Suppressor macrophage treated with lipopolysaccharide for 1 hour (primary cell): ENCODE results near the gene TNFAIP2.
"Not testable (repeated sequence)": the region's sequence is repeated elsewhere in the genome, so short reads cannot be mapped to it uniquely, and the experiment has no call there.

ENCODE experiments used
- DNase-seq, 3 donors: peaks; one replicate each; pipeline ENCODE4 v3.0.0-alpha.2; 2020 to 2022

Gene TNFAIP2

DNA sequence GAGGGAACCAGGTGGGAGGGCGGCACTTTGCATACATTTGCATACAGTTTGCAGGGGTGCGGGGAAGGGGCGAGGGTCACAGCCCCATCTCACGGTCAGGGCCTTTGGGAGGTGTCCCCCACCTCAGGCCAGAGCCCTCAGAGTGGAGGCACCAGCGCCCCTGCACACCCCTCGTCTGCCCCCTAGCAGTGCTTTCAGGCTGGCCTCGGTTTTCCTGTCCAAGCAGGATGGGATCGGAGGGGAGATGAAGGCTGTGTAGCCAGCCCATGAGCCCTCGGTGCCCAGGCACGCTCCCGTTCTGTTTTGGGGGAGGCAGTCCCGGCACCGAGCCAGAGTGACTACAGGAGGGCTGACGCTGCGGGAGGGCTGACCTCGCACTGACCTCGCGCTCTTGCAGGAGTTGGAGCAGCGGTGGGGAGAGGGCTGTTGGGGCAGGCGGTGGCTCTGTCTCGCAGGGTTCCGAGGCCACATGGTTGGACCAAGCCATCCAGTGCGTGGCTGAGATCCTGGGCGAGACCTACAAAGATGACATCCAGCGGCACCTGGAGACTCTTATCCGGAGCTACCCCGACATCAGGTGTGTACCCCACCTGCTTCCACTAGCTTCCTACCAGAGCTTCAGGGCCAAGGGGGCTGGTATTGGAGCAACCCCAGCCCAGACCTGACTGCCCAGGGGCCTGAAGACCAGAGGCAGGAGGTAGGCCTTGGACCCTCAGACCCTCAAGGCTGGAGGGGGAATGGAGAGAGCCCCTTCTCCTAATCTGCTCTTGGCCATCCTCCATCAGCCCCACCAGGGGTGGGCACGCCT lies 15.1 kb upstream of the TNFAIP2 start:
- no peak for DNase-seq

DNA sequence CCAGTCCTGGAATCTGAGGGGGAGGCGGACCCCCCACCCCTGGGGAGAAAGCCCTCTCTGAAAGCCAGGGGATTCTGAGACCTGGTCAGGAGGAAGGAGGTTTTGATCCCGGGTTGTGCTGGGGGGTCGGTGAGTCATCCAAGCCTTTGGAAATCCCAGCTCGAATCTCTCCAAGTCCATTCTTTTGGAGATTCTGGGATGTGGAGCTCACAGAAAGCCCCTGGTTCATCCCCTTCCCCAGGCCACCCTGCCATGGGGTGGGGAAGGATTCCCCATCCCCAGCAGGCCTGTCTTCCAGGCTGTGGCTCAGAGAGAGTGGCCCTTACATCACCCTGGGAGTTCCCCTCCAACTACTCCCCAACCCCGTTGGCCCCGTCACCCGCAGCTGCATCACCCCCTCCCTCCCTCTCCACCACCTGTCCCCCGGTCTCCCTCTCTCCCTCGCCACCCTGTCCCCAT lies 14.5 kb upstream of the TNFAIP2 start:
- peak; percentile 94 to 98 (median 97) for DNase-seq

- DNase-seq = peak; percentile 34 to 53 (median 50)
These were observed 13.5 kb upstream of the TNFAIP2 start for GRCh38 chr14:103109535-103110441.

DNA sequence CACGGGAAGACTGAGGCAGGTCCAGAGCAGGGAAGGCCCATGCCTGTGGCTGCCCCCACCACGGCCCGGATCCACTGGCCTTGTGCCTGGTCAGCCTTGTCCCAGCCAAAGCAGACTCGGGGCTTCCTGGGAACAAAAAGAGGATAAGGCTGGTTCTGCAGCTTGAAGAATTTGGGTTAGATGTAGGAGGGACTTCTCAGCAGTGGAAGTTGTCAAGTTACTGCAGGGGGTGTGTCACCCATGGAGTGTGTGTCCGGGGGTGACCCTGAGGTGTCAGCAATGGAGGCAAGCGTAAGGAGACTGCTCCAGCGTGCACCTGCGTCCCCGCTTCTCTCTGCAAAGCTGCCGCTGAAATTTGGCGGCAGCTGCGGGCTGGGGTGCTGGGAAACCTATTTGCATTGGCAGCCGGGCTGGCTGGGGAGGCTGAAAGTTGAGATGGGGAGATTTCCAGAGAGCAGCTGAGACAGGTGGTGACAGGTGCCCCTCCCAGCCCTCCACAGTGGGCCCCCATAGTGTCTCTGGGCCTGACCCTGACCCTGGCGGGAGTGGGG lies 12.5 kb upstream of the TNFAIP2 start:
- no peak for DNase-seq

DNA sequence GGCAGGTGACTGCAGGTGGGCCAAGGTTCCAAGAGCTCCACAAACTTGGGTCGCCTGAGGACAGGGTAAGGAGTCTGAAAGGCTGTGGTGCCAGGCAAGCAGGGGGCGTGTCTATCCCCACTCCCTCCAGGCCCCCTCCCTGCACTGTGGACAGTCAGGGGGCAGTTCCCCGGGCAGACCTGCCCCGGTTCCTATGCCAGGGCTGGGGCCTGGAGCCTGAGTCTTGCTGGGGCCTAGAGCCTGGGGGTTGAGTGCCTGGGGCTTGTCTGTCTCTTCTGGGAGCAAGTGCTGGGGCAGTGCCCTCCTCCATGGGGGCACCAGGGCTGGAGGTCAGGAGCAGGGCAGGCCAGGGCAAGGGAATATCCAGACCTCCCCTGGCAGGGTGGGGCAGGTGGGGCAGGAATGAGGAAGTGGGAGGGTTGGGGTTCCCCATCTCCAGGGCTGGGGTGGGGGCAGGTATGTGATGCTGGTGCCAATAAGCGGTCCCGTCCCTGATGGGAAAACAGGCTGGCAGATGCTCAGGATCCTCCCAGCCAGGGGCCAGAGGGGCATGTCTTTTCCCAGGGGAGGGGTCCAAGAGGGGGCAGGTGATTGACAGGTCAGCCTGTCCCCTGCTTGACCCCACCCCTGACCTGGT lies 11.9 kb upstream of the TNFAIP2 start:
- peak; percentile 28 to 65 (median 47) for DNase-seq

GRCh38 chr14:103112400-103113243 lies 10.6 kb upstream of the TNFAIP2 start:
- peak in 1 of 3 donors; percentile 60 for DNase-seq

DNA sequence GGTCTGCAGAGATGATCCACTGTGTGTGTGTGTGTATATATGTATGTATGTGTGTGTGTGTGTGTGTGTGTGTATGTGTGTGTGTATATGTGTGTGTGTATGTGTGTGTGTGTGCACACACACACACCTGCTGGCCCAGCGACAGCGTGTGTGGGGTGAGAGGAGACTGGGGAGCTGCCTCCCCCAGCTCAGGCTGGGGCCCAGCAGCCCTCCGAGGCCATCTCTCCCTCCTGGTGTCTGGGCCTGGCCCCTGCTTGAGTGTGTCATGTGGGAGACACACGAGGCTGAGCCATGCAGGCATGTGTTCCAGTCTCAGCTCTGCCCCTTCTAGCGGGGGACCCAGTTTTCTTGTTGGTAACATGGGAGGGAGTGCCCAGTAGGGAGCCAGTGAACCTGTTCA lies 10.0 kb upstream of the TNFAIP2 start:
- no peak for DNase-seq

- DNase-seq = no peak
These were observed 9.5 kb upstream of the TNFAIP2 start for GRCh38 chr14:103113774-103114173.

DNA sequence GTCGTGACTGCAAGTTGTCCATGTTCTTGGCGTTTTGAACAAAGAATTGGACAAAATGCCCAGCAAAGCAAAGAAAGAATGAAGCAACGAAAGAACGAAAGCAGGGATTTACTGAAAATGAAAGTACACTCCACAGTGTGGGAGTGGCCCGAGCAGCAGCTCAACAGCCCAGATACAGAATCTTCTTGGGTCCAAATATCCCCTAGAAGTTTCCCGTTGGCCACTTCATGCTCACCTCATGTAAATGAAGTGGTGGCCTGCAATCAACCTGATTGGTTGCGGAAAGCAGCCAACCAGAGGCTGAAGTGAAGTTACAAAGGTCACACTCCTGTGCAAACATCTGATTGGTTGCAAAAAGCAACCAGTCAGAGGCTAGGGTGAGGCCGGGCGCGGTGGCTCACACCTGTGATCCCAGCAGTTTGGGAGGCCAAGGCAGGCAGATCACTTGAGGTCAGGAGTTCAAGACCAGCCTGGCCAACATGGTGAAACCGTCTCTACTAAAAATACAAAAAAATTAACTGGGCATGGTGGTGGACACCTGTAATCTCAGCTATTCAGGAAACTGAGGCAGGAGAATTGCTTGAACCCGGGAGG lies 8.1 kb upstream of the TNFAIP2 start:
- DNase-seq = peak; percentile 85 to 94 (median 89)

GRCh38 chr14:103115845-103116572 lies 7.3 kb upstream of the TNFAIP2 start:
- peak in 1 of 3 donors; percentile 28 for DNase-seq

- no peak for DNase-seq
These were observed 6.6 kb upstream of the TNFAIP2 start for GRCh38 chr14:103116636-103117035.

DNA sequence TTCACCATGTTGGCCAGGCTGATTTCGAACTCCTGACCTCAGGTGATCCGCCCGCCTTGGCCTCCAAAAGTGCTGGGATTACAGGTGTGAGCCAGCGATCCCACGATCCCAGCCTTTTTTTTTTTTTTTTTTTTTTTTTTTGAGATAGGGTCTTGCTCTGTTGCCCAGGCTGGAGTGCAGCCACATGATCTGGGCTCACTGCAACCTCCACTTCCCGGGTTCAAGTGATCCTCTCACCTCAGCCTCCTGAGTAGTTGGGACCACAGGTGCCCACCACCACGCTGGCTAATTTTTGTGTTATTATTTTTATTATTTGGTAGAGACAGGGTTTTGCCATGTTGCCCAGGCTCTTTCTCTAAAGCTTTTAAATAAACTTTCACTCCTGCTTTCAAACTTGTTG lies 5.8 kb upstream of the TNFAIP2 start:
- not testable (repeated sequence) for DNase-seq

DNA sequence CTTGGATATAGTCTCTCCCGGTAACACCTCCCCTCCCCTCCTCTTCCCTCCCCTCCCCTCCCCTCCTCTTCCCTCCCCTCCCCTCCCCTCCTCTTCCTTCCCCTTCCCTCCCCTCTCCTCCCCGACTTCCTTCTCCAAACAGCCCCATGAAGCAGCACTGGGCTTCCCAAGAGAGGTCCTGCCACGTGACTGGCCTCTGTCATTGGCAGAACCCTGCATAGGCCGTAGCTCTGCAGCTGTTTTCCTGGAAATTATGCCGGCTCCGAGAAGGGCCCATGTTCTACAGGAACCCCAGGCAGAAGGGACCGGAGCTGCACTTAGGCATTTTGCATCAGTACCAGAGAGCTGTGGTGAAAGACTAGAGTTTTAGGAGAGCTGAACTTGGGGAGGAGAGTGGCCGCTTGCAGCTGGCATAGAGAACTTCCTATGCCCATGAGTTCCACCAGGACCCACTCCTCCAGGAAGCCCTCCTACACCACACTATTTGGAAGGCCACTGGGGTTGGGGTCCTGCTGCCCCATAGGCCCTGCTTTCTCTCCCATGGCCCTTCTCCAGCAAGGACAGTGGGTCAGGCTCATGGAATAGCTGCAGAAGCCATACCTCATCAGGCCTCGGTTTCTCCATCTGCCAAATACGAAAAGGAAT lies 5.1 kb upstream of the TNFAIP2 start:
- peak; percentile 91 to 99 (median 94) for DNase-seq

- peak; percentile 91 to 98 (median 98) for DNase-seq
These were observed 4.4 kb upstream of the TNFAIP2 start for GRCh38 chr14:103118663-103119404.

DNA sequence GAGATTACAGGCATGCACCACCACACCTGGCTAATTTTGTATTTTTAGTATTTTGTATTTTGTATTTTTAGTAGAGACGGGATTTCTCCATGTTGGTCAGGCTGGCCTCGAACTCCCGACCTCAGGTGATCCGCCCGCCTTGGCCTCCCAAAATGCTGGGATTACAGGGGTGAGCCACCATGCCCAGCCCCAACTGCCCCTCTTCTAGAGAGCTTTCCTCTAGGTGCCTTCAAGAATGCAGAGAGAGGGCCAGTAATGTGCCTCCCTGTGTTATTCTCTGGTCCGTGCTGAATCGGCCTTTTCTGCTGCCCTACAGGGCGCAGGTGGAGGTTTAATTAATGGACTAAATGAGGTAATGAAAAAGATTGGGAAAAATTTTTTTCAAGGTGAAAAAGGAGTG lies 3.7 kb upstream of the TNFAIP2 start:
- not testable (repeated sequence) for DNase-seq

- peak; percentile 74 to 83 (median 82) for DNase-seq
These were observed 2.0 kb upstream of the TNFAIP2 start for GRCh38 chr14:103121121-103121845.

- peak; percentile 93 to 98 (median 96) for DNase-seq
These were observed 1.2 kb upstream of the TNFAIP2 start for GRCh38 chr14:103121846-103122584.

DNA sequence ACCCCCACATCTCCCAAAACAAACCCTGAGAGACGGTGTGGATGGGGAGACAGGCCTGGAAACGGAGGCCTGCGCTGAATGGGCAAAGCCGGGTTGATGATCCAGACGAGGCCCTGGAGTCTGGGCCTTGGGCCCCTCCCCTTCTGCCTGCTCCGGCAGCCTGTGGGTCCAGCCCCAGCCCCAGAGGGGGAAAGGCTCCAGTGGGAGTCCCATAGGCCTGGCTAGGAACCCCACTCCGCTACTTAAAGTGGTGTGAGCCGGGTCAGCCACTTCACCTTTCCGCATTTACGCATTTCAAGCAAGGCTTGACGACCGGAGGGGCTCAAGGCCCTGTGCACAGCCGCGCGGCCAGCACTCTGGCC lies 695 bp upstream of the TNFAIP2 start:
- DNase-seq = no peak
